VCaP (cell line): ENCODE measurements around the gene BSN.

ENCODE experiments used
- H3K27ac ChIP-seq: fragments of 450-650 bp; 2 replicates; pipeline ENCODE4 v1.5.1; 2017
- CTCF ChIP-seq: fragments of 450-650 bp; conservative IDR thresholded peaks from 2 replicates; pipeline ENCODE4 v1.5.1; 2017; ENCODE audit warnings: mild to moderate bottlenecking, moderate library complexity

BSN gene

GRCh38 chr3:49553692-49554632, at the start of gene BSN:
Gene BSN, plus strand, starts transcription at chr3:49554477. Its CDS starts 126 bp downstream, at chr3:49554603.
- TF ChIP-seq CTCF = no peak
- peak within 1 kb of the TSS; percentile 90 for H3K27ac ChIP-seq

GRCh38 chr3:49506906-49507305, 47.4 kb upstream of the BSN start:
- no peak overlapping the region for H3K27ac ChIP-seq
- TF ChIP-seq CTCF = no peak

GRCh38 chr3:49509028-49509561, 45.2 kb upstream of the BSN start:
- TF ChIP-seq CTCF = no peak
- H3K27ac ChIP-seq = no peak overlapping the region

- no peak for TF ChIP-seq CTCF
- no peak overlapping the region for H3K27ac ChIP-seq
Observed at GRCh38 chr3:49511639-49512038, 42.6 kb upstream of the BSN start.

- peak overlapping the region; percentile 72 for H3K27ac ChIP-seq
- TF ChIP-seq CTCF = no peak
Observed at GRCh38 chr3:49512781-49513355, 41.4 kb upstream of the BSN start.

- no peak for TF ChIP-seq CTCF
- H3K27ac ChIP-seq = peak overlapping the region; percentile 72
Observed at GRCh38 chr3:49513494-49514124, 40.7 kb upstream of the BSN start.

- TF ChIP-seq CTCF = no peak
- H3K27ac ChIP-seq = no peak overlapping the region
Observed at GRCh38 chr3:49518016-49518415, 36.3 kb upstream of the BSN start.
